ENCODE data around the gene RPS6KA1. TPM values are rescaled to one million over a fixed set of nuclear protein-coding genes. Genes with fewer than 3 reads are reported as not detected.
A peak's percentile ranks its signal among the peaks of the same experiment; 100 is the strongest.

Gene RPS6KA1
- total and polyA plus RNA-seq, 2 of the 8 experiments (the other 6 are each of a cell fraction or from before 2014, with no cell fraction given) = 44.3 to 55.0 TPM

GRCh38 chr1:26530410-26530894 lies 891 bp downstream of the RPS6KA1 start:
- Histone ChIP-seq H3K4me3 (ENCODE audit: extremely low read depth in 1 of 4, insufficient read depth in 2 of 4, low read depth in 3 of 4, low read length in 4 of 4) (peak overlapping the region; percentile 51 to 97 (median 94)), H3K23ac (ENCODE audit: insufficient read length) (no peak overlapping the region), H4K20me1 (replicated peaks in 1 of 2; ENCODE audit: control insufficient read depth in 1 of 2, insufficient read depth in 2 of 2, low read length in 2 of 2) (peaks cover 4 to 7% of the 10 kb centered on the region in 2 experiments), H3K14ac (ENCODE audit: insufficient read length) (no peak overlapping the region), H2BK120ac (replicated peaks; ENCODE audit: low read depth, low read length) (no peak overlapping the region), H3K79me1 (ENCODE audit: low read depth, low read length) (peaks cover 6% of the 10 kb centered on the region), H4K5ac (ENCODE audit: insufficient read length, low read depth, low read length) (no peak overlapping the region), H2AFZ (ENCODE audit: low read length) (no peak overlapping the region), H3K9me3 (ENCODE audit: insufficient read depth in 2 of 2, low read depth in 1 of 2, low read length in 1 of 2) (no peaks in the 10 kb centered on the region), H3K36me3 (ENCODE audit: control insufficient read depth in 2 of 4, insufficient read depth in 4 of 4, low read length in 3 of 4) (no peaks in the 10 kb centered on the region), H3K56ac (replicated peaks; ENCODE audit: insufficient read length, low read depth, low read length) (no peak overlapping the region), H3K9ac (replicated peaks in 1 of 4; ENCODE audit: extremely low read depth in 1 of 4, low read depth in 3 of 4, low read length in 3 of 4) (peak overlapping the region; percentile 48 to 88 (median 58); a peak in 6 of 7 replicates), H4K8ac (ENCODE audit: extremely low read depth, insufficient read depth, low read length) (no peak overlapping the region), H3K23me2 (ENCODE audit: low read depth, low read length) (peaks cover 10% of the 10 kb centered on the region; the same call in 1 of the 2 replicates), H3K4me1 (replicated peaks in 1 of 4; ENCODE audit: control insufficient read depth in 3 of 4, insufficient read depth in 4 of 4, low read length in 3 of 4) (peaks cover 11 to 20% (median 19%) of the 10 kb centered on the region in 4 experiments), H3K4me2 (ENCODE audit: insufficient read depth in 1 of 2, low read depth in 2 of 2, low read length in 2 of 2) (peak overlapping the region; percentile 93 to 100), H3K79me2 (ENCODE audit: control insufficient read depth in 1 of 2, insufficient read depth in 2 of 2, low read length in 2 of 2) (peaks cover 0 to 35% of the 10 kb centered on the region in 2 experiments; a peak in 2 of 4 replicates), H2BK15ac (ENCODE audit: low read length) (peak overlapping the region; percentile 84; the same call in 1 of the 2 replicates), H2BK12ac (ENCODE audit: low read depth, low read length) (no peak overlapping the region), H2AK5ac (ENCODE audit: low read depth, low read length) (no peak overlapping the region), H3K18ac (ENCODE audit: extremely low read depth, low read length) (peak overlapping the region; percentile 36; the same call in 1 of the 2 replicates), H2BK20ac (ENCODE audit: low read length) (no peak overlapping the region), H2BK5ac (ENCODE audit: low read depth, low read length) (no peak overlapping the region), H4K91ac (replicated peaks; ENCODE audit: insufficient read length, low read length) (no peak overlapping the region), H3K4ac (replicated peaks; ENCODE audit: insufficient read length, low read depth, low read length) (peak overlapping the region; percentile 79), H3K27me3 (replicated peaks in 1 of 4; ENCODE audit: control insufficient read depth in 3 of 4, extremely low read depth in 1 of 4, insufficient read depth in 3 of 4, low read length in 3 of 4) (no peaks in the 10 kb centered on the region), H3K27ac (ENCODE audit: low read depth, low read length) (no peak overlapping the region)
- DNase-seq (ENCODE audit: low read depth in 1 of 2, low spot score in 2 of 2) = peak in 1 of 2 experiments; percentile 60
- 15% methylated on average over 8 of the region's 8 CpGs; no CpG with 5 or more reads in 1 of the 2 experiments for WGBS, 2 experiments (ENCODE audit: extremely low coverage in 1 of 2, insufficient coverage in 1 of 2, insufficient read length in 1 of 2, insufficient replicate concordance in 2 of 2, low coverage in 1 of 2, low lambda C conversion rate in 2 of 2, missing lambda C conversion rate in 1 of 2)
- POLR2A ChIA-PET (ENCODE audit: partially characterized antibody) = interaction anchor here (0.5 to 4.9 kb wide), 18 partner anchors 8 to 190 kb away, joined by 3 to 48 read pairs (median 4); partner anchors contain the start of genes DHDDS and HMGN2
- CTCF ChIA-PET (ENCODE audit: partially characterized antibody) = interaction anchor here (0.6 to 9.3 kb wide), 15 partner anchors 9 to 258 kb away, joined by 3 to 88 read pairs (median 3); no protein-coding TSS in a partner anchor
- no peak for FAIRE-seq
- no peak for TF ChIP-seq SP2 (IDR thresholded peaks at IDR 0.05; ENCODE audit: low read length)
- TF ChIP-seq POLR2A (IDR thresholded peaks at IDR 0.05; ENCODE audit: control extremely low read depth in 1 of 2, low read depth in 2 of 2, low read length in 2 of 2) = no peak
- no peak for TF ChIP-seq NRF1 (IDR thresholded peaks at IDR 0.05; ENCODE audit: low read depth, low read length)
- TF ChIP-seq PHF8 (conservative IDR thresholded peaks at IDR 0.05; ENCODE audit: low read depth, low read length) = no peak
- TF ChIP-seq, protein P1, sequence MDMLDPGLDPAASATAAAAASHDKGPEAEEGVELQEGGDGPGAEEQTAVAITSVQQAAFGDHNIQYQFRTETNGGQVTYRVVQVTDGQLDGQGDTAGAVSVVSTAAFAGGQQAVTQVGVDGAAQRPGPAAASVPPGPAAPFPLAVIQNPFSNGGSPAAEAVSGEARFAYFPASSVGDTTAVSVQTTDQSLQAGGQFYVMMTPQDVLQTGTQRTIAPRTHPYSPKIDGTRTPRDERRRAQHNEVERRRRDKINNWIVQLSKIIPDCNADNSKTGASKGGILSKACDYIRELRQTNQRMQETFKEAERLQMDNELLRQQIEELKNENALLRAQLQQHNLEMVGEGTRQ (IDR thresholded peaks at IDR 0.05; ENCODE audit: low read length) = no peak
- TF ChIP-seq MAX (IDR thresholded peaks at IDR 0.05) = no peak
- no peak for TF ChIP-seq BRCA1 (IDR thresholded peaks at IDR 0.05; ENCODE audit: low read depth, low read length)
- no peak for TF ChIP-seq BACH1 (IDR thresholded peaks at IDR 0.05; ENCODE audit: low read length)

Measured in H1 (cell line).